Hematopoietic multipotent progenitor cell treated with erythropoietin and hydrocortisone succinate and interleukin-3 and kit ligand, for 8 days (in vitro differentiated cells): ENCODE results near the gene ANKLE1.
"Not testable (repeated sequence)": the region's sequence is repeated elsewhere in the genome, so short reads cannot be mapped to it uniquely, and the experiment has no call there.

Experiments
- DNase-seq: peaks from one replicate; pipeline ENCODE4 v3.0.0-alpha.2; 2015

Gene ANKLE1

DNA sequence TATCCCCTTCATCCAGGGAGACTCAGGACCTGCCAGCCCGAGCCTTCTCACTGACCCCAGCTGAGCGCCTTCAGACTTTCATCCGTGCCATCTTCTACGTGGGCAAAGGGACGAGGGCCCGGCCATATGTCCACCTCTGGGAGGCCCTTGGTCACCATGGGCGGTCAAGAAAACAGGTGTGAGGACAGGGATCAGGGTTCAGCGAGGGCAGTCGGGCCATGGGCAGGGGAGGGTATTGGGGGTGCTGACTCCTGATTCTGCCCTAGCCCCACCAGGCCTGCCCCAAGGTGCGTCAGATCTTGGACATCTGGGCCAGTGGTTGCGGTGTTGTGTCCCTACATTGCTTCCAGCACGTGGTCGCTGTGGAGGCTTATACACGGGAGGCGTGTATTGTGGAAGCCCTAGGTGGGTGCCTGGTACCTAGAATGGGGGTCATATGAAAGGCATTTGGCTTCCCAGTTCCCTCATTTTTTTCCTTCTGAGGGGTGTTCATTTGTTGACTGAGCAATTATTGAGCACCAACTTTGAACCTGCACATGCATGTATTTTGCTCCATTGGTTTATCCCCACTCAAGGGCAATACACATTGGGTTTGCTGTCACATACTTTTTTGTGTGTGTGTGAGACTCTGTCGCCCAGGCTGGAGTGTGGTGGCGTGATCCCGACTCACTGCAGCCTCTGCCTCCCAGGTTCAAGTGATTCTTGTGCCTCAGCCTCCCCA lies 3.9 kb downstream of the ANKLE1 start:
- DNase-seq, result no peak

DNA sequence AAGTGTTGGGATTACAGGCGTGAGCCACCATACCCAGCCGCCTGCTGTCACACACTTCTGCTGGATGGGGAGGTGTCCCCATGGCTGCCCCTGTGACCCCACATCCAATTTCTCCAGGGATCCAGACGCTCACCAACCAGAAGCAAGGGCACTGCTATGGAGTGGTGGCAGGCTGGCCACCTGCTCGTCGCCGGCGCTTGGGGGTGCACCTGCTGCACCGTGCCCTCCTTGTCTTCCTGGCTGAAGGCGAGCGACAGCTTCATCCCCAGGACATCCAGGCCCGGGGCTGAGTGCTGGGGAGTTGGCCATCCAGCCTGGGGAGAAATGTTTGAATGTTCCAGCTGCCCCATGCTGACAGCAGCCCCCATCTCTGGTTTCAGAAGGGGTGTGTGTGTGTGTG lies 4.6 kb downstream of the ANKLE1 start:
- DNase-seq, result no peak

DNA sequence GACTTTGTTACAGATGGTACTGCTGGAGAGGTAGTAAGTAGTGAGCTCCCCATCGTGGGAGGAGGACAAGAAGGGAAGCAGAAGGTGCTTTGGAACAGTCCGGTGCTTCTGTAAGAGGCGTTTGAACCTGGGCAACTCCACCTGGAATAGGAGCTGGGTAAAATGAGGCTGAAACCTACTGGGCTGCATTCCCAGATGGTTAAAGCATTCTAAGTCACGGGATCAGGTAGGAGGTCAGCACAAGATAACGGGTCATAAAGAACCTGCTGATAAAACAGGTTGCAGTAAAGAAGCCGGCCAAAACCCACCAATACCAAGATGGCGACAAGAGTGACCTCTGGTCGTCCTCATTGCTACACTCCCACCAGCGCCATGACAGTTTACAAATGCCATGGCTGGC lies 5.1 kb downstream of the ANKLE1 start:
- no peak for DNase-seq

DNA sequence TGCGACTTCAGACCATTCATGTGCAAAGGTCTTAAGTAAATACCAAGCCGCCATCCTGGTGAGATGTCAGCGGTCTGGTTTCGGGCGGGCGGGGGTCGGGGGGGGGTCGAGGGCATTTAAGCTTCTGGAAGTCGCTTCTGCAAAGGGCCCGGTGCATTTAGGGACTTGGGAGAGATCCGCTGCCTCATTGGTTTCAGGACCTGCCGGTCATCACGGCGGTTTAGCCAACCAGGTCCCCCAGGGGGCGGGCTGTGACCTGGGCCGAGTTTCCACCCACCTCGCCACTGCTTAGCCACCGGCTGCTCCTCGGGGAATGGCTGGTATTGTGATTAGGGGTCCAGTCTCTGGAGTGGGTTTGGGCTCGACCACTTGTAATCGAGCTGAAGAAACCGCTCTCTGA lies 7.8 kb downstream of the ANKLE1 start:
- peak; percentile 90 for DNase-seq

DNA sequence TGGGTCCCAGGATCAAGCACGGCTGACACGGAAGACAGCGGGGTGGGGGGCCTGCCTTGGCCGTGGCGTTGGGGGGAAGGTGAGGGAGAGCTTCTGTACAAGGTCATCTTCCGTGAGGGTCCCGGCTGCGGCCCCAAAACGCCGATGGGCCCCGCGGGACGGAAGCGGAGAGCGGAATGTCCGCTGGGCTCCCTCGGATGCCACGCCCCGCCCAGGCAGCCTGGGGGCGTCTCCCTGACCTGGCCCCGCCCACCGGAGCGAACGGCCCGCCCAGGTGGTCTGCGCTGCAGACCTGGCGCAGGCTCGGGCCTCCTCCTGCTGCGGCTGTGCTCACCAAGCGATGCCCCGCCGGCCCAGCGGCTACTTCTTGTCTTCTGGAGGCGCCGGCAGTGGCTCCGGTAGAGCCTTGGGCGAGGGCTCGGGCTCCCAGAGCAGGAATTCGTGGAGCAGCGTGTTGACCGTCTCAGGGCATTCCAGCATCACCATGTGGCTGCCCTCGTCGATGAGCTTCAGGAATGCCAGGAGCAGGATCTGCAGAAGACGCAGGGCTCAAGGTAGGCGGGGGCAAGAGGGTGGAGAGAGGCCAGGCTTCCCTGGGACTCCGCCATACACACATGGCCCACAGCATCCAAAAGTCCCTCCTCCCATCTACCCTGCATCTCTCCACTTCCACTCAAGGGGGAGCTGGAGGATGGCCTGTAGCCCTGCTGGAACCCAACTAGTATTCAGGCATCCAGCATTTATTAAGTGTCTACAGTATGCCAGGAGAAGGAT lies 10.8 kb downstream of the ANKLE1 start:
- DNase-seq, result peak; percentile 95

DNA sequence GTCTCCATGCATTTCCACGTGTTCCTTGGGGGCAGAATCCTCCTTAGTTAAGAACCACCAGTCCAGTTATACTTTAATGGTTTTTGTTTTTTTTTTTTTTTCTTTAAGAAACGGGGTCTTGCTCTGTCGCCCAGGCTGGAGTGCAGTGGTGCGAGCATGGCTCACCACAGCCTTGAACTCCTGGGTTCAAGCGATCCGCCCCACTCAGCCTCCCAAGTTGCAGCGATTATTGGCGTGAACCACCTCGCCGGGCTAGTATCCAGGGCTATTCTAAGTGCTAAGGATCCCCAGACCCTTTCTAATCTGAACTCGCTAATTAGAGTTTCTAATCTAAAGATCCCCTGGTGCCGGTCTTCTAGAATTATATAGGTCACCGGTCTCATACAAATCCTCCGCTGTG lies 11.9 kb downstream of the ANKLE1 start:
- no peak for DNase-seq

DNA sequence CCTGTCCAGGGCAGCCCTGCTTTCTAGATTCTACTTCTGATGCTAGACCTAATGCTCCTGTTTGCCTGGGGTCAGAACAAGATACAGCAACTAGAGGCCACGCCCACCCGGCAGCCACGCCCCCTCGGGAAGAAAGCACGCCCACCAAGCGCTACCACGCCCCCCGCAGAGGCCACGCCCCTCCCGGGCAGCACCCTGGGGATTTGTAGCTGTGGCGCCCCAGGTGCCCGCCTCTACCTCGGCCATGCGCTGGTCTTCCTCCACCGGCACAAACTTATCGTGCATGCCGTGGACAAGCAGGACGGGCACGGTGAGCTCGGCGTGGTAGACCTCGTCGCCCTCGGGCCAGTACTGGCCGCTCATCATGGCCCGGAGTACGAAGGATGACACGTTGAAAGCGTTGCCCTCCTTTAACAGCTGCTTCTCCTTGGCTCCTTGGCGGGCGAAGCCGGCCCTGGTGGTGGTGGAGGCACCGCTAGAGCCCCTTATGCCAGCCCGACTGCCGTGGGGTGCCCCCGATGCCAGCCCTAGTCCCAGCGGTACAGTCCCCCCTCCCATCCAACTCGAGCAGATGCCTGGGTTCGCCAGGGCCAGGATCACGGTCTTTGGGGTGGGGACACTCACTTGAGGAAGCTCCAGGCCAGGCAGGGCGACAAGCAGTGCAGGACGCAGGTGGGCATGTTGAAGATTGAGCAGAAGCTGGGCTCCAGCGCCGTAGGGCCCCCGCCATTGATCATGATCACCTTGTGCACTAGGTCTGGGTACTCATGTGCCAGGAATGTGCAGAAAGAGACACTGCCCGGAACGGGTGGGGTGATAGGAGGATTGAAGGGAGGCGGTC lies 12.6 kb downstream of the ANKLE1 start:
- peak; percentile 53 for DNase-seq

DNA sequence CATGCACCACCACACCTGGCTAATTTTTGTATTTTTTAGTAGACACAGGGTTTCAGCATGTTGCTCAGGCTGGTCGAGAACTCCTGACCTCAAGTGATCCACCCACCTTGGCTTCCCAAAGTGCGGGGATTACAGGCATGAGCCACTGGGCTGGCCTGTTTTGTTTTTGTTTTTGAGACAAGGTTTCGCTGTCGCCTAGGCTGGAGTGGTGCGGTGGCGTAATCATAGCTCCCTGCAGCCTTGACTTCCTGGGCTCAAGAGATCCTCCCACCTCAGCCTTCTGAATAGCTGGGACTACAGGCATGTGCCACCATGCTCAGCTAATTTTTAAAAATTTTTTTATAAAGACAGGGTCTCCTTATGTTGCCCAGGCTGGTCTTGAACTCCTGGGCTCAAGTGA lies 13.8 kb downstream of the ANKLE1 start:
- DNase-seq, result not testable (repeated sequence)

DNA sequence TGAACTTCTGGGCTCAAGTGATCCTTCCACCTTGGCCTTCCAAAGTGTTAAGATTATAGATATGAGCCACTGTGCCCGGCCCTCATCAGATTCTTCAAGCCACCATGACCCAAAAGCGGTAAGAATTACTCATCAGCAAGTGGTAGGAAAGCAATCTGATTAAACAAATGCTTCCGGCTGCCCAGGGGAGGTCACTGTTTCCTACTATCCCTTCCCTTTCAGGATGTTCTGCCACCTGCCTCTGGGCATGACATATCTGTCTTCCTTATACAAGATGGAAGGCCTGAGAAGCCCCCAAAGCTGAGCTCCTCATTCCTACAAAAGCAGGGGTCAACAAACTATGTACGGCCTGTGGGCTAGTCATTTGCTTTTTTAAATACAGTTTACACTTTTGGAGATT lies 14.6 kb downstream of the ANKLE1 start:
- DNase-seq, result peak; percentile 55

DNA sequence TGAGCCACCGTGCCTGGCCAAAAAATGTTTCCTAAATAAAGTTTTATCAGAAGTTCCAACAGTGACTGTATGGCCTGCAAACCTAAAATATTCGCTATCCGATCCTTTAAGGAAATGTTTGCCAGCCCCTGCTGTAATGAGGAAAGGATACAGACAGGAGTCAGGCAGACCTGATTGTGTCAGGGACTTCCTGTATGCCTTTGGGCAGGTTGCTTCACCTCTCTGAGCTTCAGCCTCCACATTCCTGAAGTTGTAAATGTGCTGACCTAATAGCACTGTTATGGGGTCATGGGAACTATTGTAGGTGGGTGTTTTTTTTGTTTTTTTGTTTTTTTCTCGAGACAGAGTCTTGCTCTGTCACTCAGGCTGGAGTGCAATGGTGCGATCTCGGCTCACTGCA lies 15.3 kb downstream of the ANKLE1 start:
- DNase-seq, result no peak

DNA sequence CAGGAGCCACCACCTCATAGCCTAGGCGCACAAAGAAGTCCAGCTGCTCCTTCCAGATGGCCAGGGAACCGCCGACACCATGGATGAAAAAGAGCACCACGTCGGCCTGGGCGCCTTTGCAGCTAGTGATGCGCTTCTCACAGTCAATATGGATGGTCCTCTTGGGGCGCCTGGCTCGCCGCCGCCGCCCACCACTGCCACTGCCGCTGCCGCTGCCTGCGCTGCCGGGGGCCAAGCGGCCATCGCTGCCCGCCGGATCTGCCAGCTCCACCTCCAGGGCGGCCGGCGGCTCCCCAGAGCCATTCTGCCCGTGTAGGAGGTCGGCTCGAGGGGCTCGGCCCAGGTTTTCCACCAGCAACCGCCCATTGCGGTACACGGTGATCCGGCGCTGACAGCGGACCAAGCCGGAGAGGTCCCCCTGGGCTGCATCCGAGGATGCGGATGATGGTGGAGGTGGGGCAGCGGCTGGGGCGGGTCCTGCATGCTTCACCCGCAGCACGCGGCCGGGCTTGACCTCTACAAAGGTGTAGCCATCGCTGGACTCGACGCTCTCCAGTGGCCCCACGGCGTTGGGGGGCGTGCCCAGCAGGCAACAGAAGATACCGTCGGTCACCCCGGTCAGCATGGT lies 19.4 kb downstream of the ANKLE1 start:
- DNase-seq, result no peak

DNA sequence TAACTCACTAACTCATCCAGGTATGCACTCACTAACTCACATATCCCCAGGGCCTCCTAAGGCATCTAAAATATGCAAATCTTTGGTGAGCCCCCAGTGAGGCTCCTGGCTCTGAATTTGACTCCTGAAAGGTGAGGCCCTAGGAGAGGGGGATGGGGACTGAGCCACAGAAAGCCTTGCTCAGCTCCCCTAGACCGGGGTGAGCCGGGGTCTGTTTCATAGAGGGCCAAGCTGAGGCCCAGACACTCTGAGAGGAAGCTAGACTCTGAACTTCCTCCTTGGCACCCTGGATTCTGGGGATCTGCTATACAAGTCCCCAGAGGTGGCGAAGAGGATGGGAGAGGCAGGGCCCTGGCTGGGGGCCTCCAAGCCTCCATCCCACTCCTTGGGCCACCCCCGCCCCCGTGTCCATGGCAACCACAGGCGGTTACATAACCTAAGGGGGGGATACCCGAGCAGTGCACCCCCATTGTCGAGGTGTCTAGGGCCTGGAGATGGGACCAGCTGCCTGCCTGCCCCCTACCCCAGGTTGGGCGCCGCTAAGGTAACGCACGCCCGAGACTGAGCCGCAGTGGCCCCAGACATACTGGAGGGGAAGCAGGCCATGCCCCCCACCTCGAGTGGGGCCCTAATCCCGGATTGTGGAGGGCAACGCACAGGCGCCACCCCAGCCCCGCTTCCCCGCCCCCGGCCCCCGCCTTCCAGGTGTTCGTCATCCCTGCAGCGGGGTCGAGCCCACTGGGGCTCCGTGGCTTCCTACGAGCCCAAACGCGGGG lies 20.9 kb downstream of the ANKLE1 start:
- DNase-seq, result no peak

DNA sequence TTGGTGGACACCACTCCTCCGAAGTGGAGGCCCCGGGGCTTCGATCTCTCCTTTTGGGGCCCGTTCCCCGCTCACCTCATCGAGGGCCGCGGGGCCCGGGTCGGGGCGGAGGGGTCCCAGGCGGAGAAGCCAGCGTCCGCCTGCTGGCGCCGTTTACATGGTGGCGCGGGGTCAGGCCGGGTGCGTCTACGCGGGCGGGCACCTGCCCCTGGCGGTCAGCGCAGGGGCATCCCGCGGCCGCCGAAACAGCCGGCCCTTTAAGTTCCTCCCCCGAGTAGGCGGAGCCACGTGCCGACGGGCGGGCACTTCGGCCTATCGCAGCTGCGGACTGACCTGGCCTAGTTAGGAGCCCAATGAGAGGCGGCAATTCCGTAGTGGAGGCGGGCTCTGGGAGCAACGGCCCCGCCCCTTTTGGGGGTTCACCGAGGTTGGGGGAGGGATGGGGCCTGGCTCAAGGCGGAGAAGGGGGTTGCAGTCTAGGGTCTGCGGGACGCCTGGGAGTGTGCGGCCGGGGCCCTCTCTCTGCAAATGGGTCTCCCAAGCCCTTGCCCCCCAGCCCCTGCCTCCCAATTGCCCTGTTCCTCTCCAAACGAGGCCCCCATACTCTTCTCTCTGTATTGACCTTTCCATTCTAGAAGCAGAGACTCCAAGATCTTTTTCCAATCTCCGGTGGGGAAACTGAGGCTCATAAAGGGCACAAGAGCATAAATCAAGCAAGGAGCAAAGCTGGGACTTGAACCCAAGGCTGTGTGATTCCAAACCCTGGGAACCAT lies 21.7 kb downstream of the ANKLE1 start, which contains the start of gene ABHD8:
Gene ABHD8, minus strand, starts transcription at position 259 of the 773 bp plus-strand sequence. CDS start 1,809 bp downstream, outside the sequence.
- peak; percentile 95 for DNase-seq

DNA sequence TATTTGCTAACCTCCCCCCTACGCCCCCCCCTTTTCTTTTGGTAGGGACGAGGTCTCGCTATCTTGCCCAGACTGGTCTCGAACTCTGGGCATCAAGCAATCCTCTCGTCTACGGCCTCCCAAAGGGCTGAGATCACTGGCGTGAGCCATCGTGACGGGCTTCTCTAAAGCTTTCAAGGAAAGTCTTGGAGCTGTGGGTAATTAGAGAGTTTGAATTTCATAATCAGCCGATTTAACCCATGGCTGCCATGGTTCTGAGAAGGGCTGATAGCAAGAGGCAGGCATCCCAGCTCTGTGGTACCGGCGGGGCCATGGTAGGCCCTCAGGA lies 22.2 kb downstream of the ANKLE1 start:
- DNase-seq, result no peak

DNA sequence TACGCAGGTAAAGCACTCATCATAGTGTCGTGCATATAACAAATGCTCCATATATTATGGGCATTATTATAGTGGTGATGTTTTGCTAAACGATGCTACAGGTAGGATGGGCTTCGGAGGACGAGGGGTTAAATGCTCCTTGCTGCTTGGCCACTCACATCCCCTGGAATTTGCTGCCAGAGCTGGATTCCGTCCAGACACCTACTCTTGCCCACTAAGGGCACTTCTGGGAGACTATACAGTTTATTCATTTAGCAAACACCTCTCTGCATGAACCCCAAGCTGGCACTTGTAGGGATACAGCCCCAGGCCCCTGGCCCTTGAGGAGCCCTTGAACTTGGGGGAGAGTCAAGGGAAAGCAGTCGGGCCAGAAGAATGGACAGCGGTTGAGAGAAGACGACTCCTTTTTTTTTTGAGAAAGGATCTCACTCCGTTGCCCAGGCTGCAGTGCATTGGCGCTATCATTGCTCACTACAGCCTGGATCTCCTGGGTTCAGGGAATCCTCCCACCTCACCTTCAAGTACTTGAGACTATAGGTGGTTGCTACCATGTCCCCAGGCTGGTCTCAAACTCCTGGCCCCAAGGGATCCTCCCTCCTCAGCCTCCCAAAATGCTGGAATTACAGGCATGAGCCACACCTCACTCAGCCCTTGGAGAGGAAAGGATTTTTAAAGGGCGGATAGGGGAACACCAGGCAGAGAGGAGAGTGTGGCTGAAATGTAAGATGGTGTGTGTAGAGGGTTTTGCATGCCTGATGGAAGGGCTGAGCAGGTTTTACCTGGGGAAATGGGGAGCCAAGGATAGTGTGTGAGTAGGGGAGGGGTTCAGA lies 22.9 kb downstream of the ANKLE1 start:
- DNase-seq, result no peak

DNA sequence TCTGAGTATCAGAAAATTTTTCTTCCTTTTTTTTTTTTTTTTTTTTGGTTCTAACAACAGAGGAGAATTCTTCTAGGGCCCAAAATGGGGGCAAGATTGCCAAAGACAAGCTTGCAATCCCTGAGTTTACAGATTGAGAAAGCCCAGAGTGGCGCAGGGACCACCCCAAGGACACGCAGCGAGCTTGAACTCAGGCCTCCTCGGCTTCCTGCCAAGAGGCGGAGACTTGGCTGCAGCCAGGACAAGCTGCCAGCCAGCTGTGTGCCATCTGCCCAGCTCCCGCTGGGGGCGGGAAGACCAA lies 23.5 kb downstream of the ANKLE1 start:
- DNase-seq, result no peak

DNA sequence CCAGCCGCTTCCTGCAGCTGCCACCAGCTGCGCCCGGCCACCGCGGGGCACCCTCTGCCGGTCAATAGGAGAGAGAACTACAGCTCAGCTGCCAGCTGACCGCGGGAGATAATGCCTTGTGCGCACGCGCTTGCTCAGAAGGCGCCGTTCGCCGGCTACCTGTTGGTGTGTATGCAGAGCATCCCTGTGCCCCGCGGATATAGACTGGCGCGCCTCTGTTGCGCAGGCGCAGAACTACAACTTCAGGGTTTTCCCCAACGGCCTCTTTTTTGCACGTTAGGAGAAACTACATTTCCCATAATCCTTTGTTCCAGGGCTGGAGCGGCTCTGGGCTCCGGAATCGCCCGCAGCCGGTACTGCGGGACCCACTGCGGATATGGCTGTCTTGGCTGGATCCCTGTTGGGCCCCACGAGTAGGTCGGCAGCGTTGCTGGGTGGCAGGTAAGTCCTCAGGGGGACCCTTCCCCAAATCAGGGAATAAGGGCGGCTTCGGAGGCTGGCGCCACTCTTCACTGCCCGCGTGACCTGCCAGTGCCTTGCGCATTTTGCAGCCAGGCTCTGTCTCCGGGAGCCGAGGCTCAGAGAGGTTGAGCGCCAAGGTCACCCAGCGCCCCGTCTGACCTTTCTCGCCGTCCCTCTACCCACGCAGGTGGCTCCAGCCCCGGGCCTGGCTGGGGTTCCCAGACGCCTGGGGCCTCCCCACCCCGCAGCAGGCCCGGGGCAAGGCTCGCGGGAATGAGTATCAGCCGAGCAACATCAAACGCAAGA lies 24.0 kb downstream of the ANKLE1 start, which contains the start of gene MRPL34:
Gene MRPL34, plus strand, starts transcription at position 356 of the 768 bp plus-strand sequence. Its CDS starts 21 bp downstream, at position 377.
- DNase-seq, result peak; percentile 100

DNA sequence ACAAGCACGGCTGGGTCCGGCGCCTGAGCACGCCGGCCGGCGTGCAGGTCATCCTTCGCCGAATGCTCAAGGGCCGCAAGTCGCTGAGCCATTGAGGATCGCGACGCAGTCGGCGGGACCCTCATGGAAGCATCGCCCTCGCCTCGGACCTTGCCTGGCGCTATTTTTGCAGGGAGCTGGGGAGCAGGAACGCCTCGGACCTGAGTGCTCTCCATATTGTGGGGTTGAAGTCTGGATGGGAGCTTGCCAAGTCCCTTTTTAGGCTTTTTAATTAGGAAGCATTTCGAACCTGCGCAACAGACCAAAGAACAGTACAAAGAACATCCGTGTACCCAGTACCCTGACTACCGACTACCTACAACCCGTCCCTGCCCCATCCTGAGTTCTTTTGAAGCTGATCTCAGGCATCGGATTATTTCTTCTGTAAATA lies 24.6 kb downstream of the ANKLE1 start:
- peak; percentile 35 for DNase-seq

DNA sequence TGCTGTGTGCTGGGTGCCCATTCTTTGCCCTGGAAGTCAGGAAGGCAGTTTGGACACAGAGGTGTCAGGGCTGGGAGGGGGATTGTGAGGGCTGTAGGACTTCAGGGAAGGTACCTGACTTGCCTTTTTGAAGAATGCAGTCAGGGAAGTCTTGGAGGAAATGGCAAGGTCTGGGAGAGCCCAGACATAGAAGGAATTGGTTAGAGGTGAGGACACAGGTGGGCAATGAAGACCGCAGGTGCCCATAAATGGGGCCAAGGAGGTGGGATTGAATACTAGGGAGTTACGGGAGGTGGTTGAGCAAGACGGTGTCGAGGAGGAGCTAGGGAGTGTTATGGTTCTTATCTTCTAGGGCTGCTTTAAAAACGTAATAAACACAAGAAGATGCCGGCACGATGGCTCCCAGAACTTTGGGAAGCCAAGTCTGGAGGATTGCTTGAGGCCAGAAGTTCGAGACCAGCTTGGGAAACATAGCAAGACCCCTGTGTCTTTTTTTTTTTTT lies 26.2 kb downstream of the ANKLE1 start:
- no peak for DNase-seq
